CD4-positive, CD25-positive, alpha-beta regulatory T cell (primary cell): Measurements from ENCODE around the gene IRS2. TPM values are rescaled to one million over a fixed set of nuclear protein-coding genes. Genes with fewer than 3 reads are reported as not detected.

Experiments
- ATAC-seq, 2 donors: fragments of 150-1000 bp; cut with Tn5 transposase; one replicate each; pipeline ENCODE4 v1.10.0; 2021; ENCODE audit warnings: low read depth in 2 of 2, moderate number of reproducible peaks in 2 of 2, moderate library complexity in 1 of 2
- DNase-seq, 3 donors: peaks; one replicate each; pipeline versions ENCODE4 v3.0.0 to v3.0.0-alpha.2; 2012 to 2022; ENCODE audit warnings: mixed read lengths in 1 of 3
- H3K27ac ChIP-seq: one replicate; pipeline ENCODE4 v1.7.0; 2013; ENCODE audit warnings: mild to moderate bottlenecking, low read length; ENCODE audit not compliant: insufficient read depth, poor library complexity, severe bottlenecking
- H3K27me3 ChIP-seq: one replicate; pipeline ENCODE4 v1.7.0; 2013; ENCODE audit warnings: low read length; ENCODE audit not compliant: control insufficient read depth, insufficient read depth
- H3K36me3 ChIP-seq: one replicate; pipeline ENCODE4 v1.7.0; 2013; ENCODE audit warnings: mild to moderate bottlenecking, low read length, moderate library complexity; ENCODE audit not compliant: control insufficient read depth, insufficient read depth
- H3K4me1 ChIP-seq: 2 replicates; pipeline ENCODE4 v1.7.0; 2013; ENCODE audit warnings: mild to moderate bottlenecking, low read length; ENCODE audit not compliant: insufficient read depth, control insufficient read depth, poor library complexity, severe bottlenecking
- H3K4me3 ChIP-seq: one replicate; pipeline ENCODE4 v1.7.0; 2013; ENCODE audit warnings: low read depth, mild to moderate bottlenecking, low read length, moderate library complexity
- H3K9me3 ChIP-seq, 2 experiments: 1 replicate in 1 of 2; 2 replicates in 1 of 2; pipeline ENCODE4 v1.7.0; 2013; ENCODE audit warnings: low read length in 2 of 2, mild to moderate bottlenecking in 1 of 2, moderate library complexity in 1 of 2; ENCODE audit not compliant: control insufficient read depth in 2 of 2
- H3K27ac Mint-ChIP-seq, 3 donors: one replicate each; pipeline ENCODE4 v1.8.0; 2020 to 2022; ENCODE audit warnings: mild to moderate bottlenecking in 3 of 3, mixed read lengths in 3 of 3, moderate library complexity in 2 of 3
- H3K27me3 Mint-ChIP-seq: one replicate; pipeline ENCODE4 v1.8.0; 2022; ENCODE audit warnings: mild to moderate bottlenecking, mixed read lengths
- H3K36me3 Mint-ChIP-seq: one replicate; pipeline ENCODE4 v1.8.0; 2020; ENCODE audit warnings: mixed read lengths
- H3K4me1 Mint-ChIP-seq, 4 donors: one replicate each; pipeline ENCODE4 v1.8.0; 2020 to 2022; ENCODE audit warnings: mixed read lengths in 4 of 4, mild to moderate bottlenecking in 1 of 4
- H3K4me3 Mint-ChIP-seq, 4 donors: one replicate each; pipeline ENCODE4 v1.8.0; 2020 to 2022; ENCODE audit warnings: mild to moderate bottlenecking in 4 of 4, mixed read lengths in 4 of 4, moderate library complexity in 3 of 4
- H3K9me3 Mint-ChIP-seq, 7 donors: one replicate each; pipeline ENCODE4 v1.8.0; 2020 to 2022; ENCODE audit warnings: mixed read lengths in 7 of 7, mild to moderate bottlenecking in 3 of 7, moderate library complexity in 2 of 7
- polyA plus RNA-seq, 4 donors: library from polyadenylated mRNA; unstranded; fragments of 300-500 nt; fragmentation: Illumina TruSeq; gene quantifications; one replicate each; pipeline ENCODE4 v1.2.3, GENCODE V29; 2021
- total RNA-seq: library from RNA; stranded (reverse); gene quantifications from one replicate; pipeline ENCODE4 v1.2.3, GENCODE V29; 2022

IRS2 gene
- total and polyA plus RNA-seq, 5 donors from 2014 or later: 1.9 to 86.7 (median 2.7) TPM

DNA sequence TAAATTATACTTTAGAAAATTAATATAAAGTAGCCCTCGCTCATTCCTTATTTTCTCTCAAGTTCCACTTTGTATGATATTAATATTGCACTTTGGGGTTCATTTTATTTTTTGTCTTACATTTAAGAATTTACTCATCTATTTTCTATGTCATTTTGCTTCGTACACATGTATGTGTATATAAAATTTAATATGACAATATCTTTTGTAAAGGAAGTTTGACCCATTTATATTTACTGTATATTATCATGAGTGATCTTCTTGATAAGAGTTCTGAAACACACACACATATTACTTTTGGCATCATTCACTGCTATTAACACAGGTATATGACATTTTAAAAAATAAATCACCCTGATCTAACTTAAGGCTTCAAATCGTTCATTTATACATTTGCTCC, 83.1 kb downstream of the IRS2 start:
- Histone ChIP-seq H3K36me3 (no peaks in the 10 kb centered on the region), H3K27me3 (peaks cover 6% of the 10 kb centered on the region), H3K9me3 (no peaks in the 10 kb centered on the region), H3K4me1 (no peaks in the 10 kb centered on the region), H3K4me3 (no peak overlapping the region), H3K27ac (no peak overlapping the region)
- ATAC-seq: no peak
- Mint-ChIP-seq H3K27ac (no peak overlapping the region), H3K36me3 (no peaks in the 10 kb centered on the region), H3K27me3 (peaks cover 24% of the 10 kb centered on the region), H3K9me3 (no peaks in the 10 kb centered on the region), H3K4me1 (peaks cover 0 to 9% (median 0%) of the 10 kb centered on the region in 4 donors), H3K4me3 (no peak overlapping the region)
- DNase-seq: no peak
